Progenitor cell of endocrine pancreas (in vitro differentiated cells): ENCODE measurements around the gene SLC25A28. TPM values are rescaled to one million over a fixed set of nuclear protein-coding genes. Genes with fewer than 3 reads are reported as not detected.

Experiments used
- DNase-seq: peaks from one replicate; pipeline ENCODE4 v3.0.0; 2021; ENCODE audit warnings: low spot score; ENCODE audit not compliant: unreplicated experiment
- H3K27ac Mint-ChIP-seq: 2 replicates; pipeline ENCODE4 v1.8.0; 2021; ENCODE audit warnings: mild to moderate bottlenecking, moderate library complexity, mixed read lengths
- H3K27me3 Mint-ChIP-seq: 2 replicates; pipeline ENCODE4 v1.8.0; 2021; ENCODE audit warnings: mixed read lengths
- H3K36me3 Mint-ChIP-seq: 2 replicates; pipeline ENCODE4 v1.8.0; 2022; ENCODE audit warnings: mixed read lengths; ENCODE audit not compliant: insufficient read depth
- H3K4me1 Mint-ChIP-seq: 2 replicates; pipeline ENCODE4 v1.8.0; 2021; ENCODE audit warnings: low read depth, mixed read lengths
- H3K4me3 Mint-ChIP-seq: 2 replicates; pipeline ENCODE4 v1.8.0; 2021; ENCODE audit warnings: low read depth, mild to moderate bottlenecking, moderate library complexity, mixed read lengths
- H3K9me3 Mint-ChIP-seq: 2 replicates; pipeline ENCODE4 v1.8.0; 2021; ENCODE audit warnings: low read depth, mixed read lengths
- total RNA-seq: library from RNA; stranded (reverse); gene quantifications from 2 replicates; pipeline ENCODE4 v1.2.1, GENCODE V29; 2021
- TF ChIP-seq, protein P1 (sequence below): fragments of 200-600 bp; sonication (generic); IDR thresholded peaks from one replicate; pipeline ENCODE4 v1.5.0; 2021; ENCODE audit warnings: antibody characterized with exemption, mild to moderate bottlenecking; ENCODE audit not compliant: unreplicated experiment

The SLC25A28 gene
- total RNA-seq, 1 donor from 2014 or later: 29.4 TPM

DNA sequence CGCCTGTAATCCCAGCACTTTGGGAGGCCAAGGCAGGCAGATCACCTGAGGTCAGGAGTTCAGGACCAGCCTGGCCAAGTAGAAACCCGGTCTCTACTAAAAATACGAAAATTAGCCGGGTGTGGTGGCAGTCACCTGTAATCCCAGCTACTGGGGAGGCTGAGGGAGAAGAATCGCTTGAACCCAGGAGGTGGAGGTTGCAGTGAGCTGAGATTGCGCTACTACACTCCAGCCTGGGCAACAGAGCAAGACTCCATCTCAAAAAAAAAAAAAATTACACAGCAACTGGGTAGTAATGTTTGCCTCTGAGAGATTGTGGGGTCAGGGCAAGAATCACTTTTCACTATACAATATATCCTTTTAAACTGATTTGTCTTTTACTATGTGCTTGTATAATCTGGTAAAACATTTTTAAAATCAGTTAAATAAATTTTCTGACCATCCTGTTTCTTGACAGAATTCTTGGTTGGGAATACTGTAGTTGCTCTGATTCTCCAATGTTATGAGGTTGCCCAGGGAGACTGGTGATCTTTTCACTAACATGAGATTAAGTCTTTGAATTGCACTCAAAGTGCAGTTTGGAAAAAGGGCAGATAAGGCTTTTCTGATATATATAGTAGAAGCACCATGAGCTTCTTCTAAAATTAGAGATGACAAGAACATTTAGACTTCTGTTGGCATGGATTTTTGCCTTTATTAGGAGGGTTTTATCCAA is 40.6 kb upstream of the SLC25A28 start:
- H3K4me3 Mint-ChIP-seq: peak overlapping the region; percentile 46
- peaks cover 19% of the 10 kb centered on the region for H3K27me3 Mint-ChIP-seq
- TF ChIP-seq, protein P1, sequence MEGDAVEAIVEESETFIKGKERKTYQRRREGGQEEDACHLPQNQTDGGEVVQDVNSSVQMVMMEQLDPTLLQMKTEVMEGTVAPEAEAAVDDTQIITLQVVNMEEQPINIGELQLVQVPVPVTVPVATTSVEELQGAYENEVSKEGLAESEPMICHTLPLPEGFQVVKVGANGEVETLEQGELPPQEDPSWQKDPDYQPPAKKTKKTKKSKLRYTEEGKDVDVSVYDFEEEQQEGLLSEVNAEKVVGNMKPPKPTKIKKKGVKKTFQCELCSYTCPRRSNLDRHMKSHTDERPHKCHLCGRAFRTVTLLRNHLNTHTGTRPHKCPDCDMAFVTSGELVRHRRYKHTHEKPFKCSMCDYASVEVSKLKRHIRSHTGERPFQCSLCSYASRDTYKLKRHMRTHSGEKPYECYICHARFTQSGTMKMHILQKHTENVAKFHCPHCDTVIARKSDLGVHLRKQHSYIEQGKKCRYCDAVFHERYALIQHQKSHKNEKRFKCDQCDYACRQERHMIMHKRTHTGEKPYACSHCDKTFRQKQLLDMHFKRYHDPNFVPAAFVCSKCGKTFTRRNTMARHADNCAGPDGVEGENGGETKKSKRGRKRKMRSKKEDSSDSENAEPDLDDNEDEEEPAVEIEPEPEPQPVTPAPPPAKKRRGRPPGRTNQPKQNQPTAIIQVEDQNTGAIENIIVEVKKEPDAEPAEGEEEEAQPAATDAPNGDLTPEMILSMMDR: no peak
- H3K9me3 Mint-ChIP-seq: no peaks in the 10 kb centered on the region
- no peak overlapping the region for H3K27ac Mint-ChIP-seq
- no peak for DNase-seq
- peaks cover 10% of the 10 kb centered on the region for H3K36me3 Mint-ChIP-seq
- H3K4me1 Mint-ChIP-seq: peaks cover 11% of the 10 kb centered on the region

DNA sequence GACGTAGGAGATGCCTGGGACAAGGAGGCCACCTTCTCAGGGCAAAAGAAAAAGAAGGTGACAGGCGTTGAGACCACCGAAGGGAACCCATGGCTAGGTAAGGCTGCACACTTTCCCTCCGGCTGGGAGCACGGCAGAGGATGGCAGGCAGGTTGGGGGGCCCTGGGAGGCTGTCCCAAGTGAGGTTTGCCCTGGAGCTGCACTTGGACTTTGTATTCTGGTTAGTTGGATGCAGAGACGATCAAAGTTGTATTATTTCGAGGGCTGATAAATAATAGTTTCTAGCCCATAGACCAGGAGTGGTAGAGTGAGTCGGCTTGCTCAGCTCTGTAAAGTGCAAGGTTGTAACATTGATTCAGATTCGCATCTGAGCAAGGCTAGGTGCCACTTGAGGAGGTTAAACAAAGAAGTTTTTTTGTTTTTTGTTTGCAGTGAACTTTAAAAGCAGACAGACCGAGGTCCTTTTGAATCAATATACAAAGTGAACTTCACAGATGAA is 39.7 kb upstream of the SLC25A28 start:
- peaks cover 19% of the 10 kb centered on the region for H3K27me3 Mint-ChIP-seq
- peak overlapping the region; percentile 83 for H3K4me3 Mint-ChIP-seq
- TF ChIP-seq, protein P1: no peak
- H3K36me3 Mint-ChIP-seq: peaks cover 8% of the 10 kb centered on the region
- peak overlapping the region; percentile 86 for H3K27ac Mint-ChIP-seq
- peaks cover 11% of the 10 kb centered on the region for H3K4me1 Mint-ChIP-seq
- no peaks in the 10 kb centered on the region for H3K9me3 Mint-ChIP-seq
- no peak for DNase-seq

DNA sequence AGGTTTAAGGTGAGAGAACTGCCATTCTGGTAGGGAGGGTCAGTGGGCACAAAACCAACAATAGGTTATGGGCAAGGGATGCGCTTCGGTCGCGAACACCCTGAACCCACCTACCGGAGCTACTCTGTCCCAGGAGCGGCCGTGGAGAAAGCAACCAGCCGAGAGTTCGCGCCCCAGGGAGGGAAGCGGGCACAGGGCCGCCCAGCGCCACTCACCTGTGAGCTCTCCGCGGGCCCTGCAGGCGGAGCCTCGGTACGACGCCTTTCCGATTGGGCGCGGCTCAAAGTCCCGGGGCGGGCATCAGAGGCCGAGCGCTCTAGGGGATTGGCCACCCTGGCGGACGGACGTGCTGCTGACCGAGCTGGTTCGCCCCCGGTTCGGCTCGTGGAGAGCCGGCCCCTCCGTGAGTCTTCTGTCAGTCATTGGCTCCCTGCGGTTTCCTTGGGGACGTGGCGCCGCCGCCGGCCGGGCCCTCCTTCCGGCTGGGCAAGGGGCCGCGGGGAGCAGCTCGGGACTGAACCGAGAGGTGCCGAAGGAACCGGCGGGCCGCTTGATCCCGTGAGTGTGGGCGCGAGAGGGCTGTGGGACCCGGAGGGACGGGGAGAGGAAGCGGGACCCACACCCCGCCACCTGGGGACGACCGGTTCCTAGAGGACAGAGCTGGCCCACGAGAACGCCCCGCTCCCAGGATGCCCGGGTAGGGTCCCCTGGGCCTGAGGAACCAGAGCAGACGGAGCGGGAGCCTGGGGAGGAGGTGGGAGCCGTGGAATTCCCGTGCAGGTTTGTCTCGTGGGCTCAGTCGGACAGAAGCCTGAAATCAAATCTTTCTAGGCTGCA is 39.0 kb upstream of the SLC25A28 start, which contains the start of gene ENTPD7:
TSS of gene ENTPD7 (plus strand) at position 479 of the 837 bp plus-strand sequence. CDS start 448 bp downstream, outside the sequence.
- TF ChIP-seq, protein P1: no peak
- Mint-ChIP-seq H3K4me3 (peak within 1 kb of the TSS; percentile 83), H3K27ac (peak within 1 kb of the TSS; percentile 89), H3K9me3 (no peaks in the 10 kb centered on the region), H3K4me1 (peaks cover 11% of the 10 kb centered on the region), H3K36me3 (peaks cover 8% of the 10 kb centered on the region), H3K27me3 (peaks cover 19% of the 10 kb centered on the region)
- peak; percentile 92 for DNase-seq

DNA sequence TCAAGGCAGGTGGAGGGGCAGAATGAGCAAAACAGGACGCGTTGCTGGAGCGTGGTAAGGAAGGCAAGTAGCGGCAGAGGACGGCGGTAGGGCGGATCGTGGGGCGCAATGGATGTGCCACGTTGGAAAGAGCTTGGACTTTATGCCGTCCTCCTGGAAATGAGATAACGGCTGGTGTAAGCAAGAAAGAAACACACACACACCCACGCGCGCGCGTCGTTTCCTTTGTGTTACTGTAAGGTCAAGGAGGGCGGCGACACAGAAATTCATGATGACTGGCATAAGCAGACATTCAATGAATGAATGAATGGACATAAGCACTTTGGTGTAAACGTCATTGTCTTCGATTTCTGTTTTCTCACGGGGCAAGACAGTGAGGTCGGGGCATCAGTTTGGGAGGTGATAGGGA is 38.4 kb upstream of the SLC25A28 start:
- Mint-ChIP-seq H3K27me3 (peaks cover 19% of the 10 kb centered on the region), H3K36me3 (peaks cover 5% of the 10 kb centered on the region), H3K9me3 (no peaks in the 10 kb centered on the region), H3K27ac (peak overlapping the region; percentile 89), H3K4me3 (peak overlapping the region; percentile 83), H3K4me1 (peaks cover 11% of the 10 kb centered on the region)
- no peak for DNase-seq
- TF ChIP-seq, protein P1: no peak
